D341Med (cell line): ENCODE measurements around the gene CDC42BPG.

Experiments used
- DNase-seq: peaks from one replicate; pipeline ENCODE4 v3.0.0; 2012; ENCODE audit warnings: low spot score

CDC42BPG gene

DNA sequence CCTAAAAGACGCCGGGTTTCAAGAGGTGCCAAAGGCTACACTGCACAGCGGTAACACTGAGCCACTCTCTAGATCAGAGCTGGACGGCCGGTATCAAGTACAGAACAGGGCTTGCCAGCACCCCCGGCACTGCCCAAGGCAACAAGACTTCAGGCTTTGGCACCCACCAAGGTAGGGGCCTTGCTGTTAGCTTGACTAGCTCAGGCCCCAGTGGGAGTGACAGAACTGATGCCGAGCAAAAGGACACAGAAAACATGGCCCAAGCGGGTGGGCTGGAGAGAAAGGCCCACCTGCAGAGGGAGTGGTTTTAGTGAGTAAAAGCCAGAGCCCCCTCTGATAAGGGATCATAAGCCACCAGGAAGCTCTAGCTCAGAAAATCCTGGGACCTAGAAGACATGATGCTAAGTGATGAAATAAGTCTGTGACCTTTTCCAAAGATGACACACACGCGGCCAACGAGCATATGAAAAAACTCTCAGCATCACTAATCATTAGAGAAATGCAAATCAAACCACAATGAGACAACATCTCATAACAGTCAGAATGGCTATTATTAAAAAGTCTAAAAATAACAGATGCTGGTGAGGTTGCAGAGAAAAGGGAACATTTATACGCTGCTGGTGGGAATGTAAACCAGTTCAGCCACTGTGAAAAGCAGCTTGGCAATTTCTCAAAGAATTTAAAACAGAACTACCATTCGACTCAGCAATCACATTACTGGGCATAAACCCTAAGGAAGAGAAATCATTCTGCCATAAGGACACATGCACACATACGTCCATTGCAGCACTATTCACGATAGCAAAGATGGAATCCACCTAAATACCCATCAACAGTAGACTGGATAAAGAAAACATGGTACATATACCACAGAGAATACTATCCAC, 21.1 kb upstream of the CDC42BPG start:
- no peak for DNase-seq

DNA sequence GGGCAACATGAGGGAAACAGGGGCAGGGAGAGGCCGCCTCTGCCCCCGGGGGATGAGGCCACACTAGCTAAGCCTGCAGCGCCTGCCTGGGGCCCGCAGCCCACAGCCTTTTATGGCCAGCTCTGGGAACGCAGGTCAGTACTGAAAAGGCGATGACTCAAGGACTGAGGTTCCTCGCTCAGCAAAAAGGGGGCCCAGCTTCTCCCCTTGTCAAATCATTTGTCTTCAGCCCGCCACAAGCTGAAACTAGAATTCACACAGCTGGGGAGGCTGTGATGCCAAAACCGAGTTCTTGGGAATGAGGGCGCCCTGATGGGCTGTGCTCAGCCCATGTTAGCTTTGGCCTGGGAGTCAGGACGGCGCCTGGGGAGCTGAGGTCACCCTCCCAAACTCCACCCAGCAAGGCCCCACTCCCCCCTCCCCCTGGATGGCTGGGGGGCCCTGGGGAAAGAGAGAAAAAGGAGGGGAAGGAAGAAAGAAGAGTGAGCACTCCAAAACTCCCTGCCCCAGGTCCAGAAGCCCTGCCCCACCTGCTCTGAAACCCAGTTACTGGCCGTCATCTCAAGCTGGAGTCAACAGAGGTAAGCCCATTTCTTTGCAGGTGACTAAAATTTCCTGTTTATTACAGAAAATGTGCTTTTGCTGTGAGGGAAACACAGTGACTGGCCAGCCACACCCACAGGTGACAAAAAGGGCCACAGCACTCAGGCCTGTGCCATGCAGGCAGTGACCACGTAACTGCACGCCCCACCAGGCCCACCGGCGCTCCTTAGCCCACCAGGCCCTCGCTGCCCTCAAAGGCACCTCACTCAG, 20.2 kb upstream of the CDC42BPG start:
- no peak for DNase-seq

DNA sequence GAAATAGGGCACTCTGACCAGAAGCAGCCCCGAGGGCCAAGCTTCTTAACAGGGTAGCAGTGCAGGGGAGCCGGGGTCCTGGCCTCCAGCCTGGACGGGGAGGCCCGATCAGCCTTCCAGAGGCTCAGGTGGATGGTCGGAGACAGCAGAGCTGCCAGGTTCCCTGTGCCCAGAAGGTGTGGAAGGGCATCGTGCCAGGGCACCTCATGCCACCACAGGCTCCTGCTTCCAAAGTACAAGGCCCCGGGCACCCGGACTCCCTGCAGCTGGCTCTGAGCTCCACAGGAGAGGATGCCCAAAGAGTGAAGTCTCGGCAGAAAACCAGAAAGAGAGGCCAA, 19.7 kb upstream of the CDC42BPG start:
- DNase-seq: no peak

DNA sequence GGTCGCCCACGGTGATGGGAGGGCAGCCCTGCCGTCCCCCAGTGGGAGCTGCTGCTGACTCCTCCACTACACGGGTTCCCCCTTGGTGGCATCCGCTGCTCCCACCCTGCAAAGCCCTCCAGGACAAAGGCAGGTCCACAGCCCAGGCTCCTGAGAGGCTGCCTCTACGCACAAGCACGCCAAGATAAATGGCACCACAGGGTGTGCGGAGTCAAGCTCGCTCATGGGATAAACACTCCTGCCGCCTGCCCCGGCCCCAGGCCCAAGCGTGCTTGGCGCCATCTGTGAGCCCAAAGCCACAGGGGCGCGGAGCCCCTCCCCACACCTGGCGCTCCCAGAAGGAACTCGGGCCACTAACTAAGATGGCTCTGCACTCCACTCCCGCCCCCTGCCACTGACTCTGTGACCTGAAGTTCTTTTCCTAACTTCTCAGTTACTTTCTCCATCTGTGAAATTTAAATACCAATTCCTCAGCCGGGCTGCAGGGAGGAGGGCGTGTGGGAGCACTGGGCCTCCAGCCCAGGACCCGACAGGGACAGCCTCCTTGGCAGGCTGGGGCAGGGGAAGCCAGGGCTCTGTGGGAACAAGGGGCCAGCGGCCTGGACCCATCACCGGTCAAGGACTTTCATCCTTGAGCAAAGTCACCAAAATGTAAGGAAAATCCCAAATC, 19.1 kb upstream of the CDC42BPG start:
- no peak for DNase-seq

DNA sequence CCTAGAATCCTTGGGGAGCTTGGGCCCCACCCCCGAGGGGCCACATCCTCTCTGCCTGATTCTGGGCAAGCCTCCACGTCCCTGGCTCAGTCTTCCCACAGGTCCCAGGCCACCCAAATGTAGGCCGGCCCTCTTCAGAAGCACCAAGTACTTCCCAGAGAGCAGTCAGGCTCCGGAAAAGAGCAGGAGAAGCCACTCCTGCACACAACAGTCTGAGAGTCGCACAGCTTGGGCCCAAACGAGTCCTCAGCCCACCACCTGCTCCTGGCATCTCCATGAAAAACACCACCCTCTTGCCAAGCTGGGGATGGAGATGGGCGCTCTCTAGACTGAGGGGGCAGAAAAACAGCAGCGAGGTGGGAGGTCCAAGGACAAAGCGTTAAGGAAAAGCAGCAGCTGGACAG, 18.5 kb upstream of the CDC42BPG start:
- DNase-seq: no peak

DNA sequence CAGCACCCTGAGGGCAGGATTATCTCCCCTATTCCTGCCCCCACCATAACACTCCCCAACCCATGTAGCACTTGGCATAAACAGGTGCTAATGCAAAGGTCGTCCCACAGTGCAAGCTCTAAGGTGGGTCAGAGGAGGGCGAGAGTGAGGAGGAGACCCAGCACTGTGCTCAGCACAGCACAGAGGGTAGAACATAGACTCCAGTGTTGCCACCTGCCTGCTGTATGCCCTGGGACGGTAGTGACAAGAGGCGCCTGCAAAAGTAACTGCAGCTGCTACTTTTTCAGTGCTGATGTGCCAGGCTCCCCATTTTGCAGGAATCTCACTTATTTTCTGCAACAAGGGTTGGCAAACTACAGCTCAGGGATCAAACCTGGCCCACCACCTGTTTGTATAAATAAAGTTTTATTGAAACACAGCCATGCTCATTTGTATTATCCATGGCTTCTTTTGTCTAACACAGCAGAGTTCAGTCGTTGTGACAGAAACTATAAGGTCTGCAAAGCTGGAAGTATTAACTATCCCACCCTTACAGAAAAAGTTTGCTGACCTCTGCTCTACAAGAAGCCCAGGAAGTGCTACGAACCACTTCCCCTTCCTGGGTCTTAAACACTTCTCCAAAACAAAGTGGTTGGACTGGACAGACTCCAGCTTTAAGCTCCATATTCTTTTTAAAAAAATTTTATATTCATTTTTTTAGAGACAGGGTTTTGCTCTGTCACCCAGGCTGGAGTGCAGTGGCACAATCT, 16.9 kb upstream of the CDC42BPG start:
- no peak for DNase-seq

DNA sequence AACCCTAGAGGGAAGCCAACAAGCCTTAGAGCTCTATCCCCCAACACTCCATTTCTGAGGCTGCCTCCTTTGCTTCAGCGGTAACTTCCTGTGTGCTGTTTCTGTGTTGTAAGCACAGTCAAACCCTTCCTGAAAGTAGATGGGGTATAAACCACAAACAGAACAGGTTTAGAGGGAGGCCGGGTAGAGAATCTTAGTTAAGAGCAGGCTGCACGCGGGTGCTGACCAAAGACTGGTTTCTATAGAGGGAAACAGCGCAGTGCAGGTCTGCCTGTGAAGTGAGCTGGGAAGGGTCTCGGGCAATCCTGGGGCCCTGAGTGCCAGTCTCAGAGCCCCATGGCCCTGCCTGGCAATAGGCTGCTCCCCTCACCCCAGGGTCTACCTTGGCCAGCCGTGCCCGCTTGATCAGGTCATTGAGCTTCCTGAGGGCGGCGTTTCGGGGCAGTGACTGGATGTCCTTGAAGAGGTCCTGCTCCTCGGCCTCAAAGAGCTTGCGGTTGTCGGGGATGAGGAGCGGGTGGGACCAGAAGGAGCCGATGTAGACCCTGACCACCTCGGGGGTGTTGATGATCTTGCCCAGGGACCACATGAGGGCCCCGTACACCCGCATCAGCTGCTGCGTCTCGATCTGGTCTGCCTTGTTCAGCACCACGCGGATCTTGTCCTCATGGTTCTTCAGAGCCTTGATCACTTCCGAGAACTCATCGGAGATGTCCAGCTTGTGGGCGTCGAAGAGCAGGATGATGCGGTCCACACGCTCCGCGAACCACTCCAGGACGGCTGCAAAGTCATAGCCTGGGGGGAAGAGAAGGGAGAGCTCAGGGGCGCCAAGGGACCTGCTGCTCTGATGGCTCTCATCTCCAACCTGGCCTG, 15.3 kb upstream of the CDC42BPG start:
- DNase-seq: no peak

DNA sequence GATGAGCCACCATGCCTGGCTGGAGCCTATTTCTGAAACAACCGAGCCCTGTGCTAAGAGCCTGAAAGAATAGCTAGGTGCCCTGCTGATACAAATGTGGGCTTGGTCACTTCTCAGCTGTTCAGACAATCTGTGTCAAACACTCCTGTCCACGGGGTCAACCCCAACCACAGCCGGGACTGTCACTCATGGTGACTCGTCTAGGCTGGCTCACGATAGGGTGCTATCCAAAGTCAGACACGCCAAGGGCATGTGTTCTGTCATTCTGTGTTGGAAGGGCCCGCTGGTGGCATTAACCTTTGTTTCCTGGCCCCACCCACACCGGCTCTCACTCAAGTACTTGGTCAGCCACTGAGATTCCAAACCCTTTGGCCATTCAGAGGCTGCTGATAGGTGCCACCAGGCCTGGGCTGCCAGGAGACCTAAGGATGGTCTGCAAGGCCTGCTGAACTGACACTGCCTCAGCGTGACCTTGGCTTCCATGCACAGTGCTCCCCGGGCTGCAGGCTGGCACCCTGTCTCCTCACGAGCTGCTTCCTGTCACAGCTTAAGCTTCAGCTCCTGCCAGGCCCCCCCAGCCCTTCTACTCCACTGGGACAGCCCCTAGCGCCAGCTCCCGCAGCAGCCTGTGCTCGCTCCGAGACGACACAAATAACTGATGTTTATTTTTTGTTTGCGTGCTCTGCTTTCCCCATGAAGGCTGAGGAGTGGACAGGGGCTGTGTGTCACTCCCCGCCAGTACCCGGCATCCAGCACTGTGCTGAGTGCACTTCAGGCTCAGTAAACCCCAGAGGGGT, 14.2 kb upstream of the CDC42BPG start:
- no peak for DNase-seq

DNA sequence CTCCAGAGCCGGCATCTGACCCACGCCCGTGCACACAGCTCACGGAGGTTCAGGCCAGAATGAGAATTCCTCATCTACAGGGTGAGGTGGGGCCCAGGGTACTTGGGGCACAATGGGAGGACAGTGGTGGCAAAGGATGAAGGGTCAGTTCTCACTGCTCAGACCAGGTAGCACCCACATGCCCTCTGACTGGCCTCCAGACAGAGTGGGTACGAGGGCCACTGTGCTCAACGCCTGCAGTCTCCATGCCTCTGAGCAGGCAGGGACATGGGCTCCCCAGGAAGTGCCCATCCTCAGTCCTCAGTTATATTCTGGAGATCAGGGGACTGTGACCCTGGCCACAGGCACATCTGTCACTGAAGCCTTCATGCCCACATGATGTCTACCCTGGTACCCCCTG, 13.0 kb upstream of the CDC42BPG start:
- no peak for DNase-seq

DNA sequence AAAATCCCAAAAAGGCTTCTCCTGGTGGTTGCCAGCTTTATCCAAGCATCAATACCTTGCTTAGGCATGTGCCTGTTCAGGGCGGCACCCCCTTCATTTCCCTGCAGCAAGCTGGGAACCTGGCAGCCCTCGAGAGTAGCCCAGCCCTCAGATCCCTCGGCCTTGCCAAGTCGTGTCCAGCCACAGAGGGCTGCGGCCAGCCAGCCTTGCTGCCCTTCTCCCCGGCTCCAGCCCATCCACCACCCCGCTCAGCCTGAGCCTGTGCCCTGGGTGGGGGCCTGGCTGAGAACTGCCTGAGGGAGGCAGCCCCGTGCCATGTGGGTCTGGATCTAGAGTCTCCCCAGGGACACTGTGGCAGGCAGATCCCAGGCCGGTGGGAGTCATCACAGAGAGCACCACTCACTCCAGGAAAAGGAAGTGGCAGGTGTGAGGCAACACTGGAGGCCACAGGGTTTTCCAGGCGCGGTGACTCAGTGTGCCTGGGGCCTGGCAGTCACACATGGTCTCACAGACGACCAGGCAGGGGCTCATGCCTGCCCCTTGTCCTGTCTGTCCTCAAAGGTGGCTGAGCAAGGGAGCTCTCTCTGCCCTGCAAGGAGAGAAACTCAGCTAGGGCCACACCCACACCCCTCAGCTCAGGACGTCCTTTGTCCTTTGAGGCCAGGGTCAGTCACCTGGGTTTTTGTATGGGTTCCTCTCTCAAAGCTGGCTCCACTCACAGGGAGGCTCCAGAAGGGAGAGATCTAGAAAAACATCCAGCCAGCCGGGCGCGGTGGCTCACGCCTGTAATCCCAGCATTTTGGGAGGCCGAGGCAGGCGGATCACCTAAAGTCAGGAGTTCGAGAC, 12.2 kb upstream of the CDC42BPG start:
- DNase-seq: no peak

DNA sequence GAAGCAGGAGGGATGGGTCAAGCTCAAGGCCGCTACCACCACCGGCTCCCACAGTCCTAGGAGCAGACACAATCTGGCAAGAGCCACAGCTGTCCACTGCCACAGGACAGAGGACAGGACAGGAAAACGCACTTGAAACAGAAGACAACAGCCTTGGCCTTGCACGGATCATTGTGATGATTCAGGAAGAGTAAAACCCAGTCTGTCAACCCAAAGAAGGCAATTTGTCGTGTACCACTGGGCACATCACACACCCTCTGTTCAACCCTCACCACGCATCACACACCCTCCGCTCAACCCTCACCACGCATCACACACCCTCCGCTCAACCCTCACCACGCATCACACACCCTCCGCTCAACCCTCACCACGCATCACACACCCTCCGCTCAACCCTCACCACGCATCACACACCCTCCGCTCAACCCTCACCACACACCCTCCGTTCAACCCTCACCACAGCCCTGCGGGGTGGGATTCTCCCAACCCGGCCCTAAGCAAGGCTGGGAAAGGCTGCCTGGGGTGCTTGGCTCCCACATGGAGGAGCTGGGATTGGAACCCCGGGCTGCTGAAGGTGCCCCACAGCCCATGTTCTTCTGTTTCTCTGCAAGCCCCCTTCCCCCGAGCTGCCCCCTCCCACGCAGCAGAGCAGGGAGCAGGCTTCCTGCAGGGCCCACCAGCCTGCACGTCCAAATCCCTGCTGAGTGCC, 11.3 kb upstream of the CDC42BPG start:
- DNase-seq: no peak

DNA sequence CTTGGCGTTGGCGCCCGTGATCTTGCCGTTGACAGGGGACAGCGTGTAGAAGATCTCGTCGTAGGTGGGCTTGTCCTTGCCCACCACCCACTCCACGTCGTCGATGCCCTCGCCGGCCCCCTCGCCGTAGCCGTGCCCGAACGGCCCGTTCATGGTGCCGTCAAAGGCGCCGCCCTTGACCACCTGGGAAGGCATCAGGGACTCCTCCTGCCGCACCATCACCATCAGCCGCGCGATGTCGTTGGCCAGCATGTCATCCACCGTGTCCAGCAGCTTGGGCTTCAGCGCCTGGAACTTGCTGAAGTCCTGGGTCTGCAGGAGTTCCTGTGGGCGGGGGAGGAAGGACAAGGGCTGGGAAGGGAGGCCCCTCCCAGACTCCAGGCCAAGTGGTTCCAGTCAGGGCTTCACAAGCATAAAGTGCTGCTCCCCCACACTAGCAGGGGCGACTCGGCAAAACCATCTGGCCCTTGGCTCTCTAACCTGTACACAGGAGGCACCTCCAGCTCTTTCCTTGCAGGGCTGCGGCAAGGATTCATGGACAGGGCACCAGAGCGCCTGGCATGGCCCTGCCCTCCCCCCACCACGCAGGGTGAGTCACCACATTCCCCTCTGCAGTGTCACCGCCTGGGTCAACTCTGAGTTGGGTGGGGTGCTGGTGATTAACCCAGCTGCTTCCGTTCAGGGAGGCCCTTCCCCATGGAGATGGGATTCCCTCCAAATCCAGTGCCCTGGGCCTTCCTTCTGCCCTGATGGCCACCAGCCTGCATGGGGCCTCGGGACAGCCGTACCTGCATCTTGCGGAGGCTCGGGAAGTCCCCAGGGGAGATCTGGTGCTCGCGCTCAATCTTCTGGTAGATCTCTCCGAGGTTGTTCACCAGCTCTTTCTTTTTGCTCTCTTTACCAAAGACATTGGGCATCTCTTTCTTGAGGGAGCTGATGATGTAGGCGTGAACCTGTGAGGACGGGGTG, 10.4 kb upstream of the CDC42BPG start:
- DNase-seq: no peak

DNA sequence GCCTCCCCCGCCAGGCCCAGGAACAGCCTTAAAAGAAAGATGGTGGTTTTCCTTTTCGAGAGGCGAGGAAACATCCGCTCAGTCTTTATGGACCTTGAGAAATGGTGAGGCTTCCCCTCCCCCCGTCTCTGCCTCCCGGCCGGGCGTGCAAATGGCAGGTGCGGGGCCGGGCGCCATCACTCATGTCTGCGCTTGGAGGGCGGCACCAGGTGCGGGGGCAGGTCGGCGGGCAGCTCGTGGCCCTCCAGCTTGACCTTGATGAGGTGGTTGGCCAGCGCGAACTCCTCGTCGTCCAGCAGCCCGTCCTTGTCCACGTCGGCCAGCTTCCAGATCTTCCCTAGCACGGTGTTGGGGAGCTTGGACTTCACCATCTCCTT, 9.7 kb upstream of the CDC42BPG start:
- DNase-seq: no peak

DNA sequence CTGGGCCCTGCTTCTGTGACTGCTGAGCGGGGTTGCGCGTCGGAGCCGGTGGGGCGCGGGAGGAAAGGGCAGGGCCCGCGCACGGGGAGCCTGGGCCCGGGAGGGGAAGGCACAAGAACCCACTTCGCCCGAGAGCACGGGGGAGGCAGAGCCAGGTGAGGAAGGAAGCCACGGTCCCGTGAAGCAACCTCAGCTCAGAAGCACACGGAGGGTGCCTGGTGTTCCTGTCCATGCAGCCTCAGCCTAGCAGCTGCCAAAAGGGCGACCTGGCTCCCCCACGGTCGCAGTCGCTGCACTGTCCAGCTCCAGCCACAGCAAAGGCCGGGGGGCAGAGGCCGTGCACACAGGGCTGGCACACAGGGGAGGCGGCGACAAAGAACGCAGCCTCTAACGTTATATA, 9.3 kb upstream of the CDC42BPG start:
- no peak for DNase-seq

DNA sequence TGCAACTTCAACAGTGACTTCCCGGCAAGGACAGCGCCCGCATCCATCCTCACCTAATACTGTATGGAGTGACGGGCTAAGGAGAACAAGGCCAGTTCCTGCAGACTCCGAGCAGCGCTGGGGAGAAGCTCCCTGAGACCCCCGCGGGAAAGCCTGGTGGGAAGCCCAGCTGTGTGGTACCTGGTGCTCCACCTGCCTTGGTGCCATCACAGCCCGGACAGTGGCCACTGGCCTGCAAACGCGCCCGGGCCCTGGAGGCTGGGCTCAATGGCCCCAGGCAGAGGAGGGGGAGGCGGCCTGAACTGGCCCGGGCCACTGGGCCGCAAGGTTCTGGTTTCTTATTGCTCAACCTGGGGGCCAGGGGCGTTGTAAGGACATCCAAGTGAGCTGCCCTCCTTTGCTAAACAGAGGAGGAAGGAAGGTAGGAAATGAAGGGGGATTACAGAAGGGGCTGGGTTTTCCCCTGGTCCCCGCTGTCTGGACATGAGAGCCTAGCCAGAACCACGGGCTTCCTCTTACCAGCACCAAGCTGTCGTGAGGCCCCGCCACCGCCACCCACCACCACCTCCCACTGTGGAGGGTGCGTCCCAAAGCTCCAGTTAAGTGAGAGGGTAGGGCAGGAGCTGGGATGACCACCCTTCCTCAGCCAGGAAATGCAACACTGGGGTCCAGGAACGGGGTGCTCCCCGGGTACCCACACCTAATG, 8.5 kb upstream of the CDC42BPG start:
- no peak for DNase-seq

DNA sequence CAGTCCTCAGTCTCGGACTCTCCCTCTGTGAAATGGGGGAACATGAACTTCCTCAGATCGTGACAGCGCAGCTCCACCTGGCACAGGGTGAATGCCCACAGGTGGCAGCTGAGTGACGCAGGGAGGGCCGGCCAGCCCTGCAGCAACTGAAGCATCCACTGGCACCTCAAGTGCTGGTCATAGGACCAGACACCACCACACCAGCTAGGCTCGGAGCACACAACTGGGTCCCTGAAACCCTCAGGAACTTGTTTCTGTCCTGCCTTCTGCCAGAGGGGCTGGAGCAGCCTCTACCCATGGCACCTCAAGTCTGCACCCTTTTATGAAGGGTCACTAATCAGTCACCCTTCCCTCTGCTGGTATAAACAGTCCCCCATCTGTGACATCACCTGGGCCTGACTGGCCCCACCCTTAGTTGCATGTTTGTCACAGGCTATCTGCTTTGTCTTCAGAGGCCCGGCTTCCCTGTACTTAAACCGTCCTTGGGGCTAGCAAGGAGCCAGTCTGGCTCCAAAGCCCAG, 7.4 kb upstream of the CDC42BPG start:
- no peak for DNase-seq
